Limb (tissue), 2 donors: ENCODE measurements around the gene SDR9C7.
A peak's percentile ranks its signal among the peaks of the same experiment; 100 is the strongest.
"Not testable (repeated sequence)": the region's sequence is repeated elsewhere in the genome, so short reads cannot be mapped to it uniquely, and the experiment has no call there.

Experiments
- DNase-seq, 2 donors: peaks; one replicate each; pipeline ENCODE4 v3.0.0-alpha.2; 2016; ENCODE audit errors: extremely low spot score in 2 of 2

Gene SDR9C7

DNA sequence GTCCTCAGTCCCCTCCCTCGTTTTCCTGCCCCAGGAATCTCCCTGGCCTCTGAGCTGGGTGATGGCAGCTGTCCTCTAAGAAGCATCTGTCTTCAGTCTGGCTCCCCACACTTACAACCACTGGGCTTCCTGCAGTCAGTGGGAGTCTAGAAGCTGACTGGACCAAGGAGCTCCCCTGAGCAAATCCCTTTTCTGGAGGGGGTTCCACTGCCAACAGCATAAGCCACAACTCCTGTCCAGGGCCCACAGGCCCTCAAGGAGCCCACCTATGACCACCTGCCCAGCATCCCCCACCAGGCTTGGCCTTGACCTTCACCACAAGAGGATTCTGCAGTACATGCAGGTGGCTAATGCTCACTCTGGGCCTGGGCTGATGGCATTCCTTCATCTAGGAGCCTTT, 19.1 kb upstream of the SDR9C7 start:
- DNase-seq: no peak

DNA sequence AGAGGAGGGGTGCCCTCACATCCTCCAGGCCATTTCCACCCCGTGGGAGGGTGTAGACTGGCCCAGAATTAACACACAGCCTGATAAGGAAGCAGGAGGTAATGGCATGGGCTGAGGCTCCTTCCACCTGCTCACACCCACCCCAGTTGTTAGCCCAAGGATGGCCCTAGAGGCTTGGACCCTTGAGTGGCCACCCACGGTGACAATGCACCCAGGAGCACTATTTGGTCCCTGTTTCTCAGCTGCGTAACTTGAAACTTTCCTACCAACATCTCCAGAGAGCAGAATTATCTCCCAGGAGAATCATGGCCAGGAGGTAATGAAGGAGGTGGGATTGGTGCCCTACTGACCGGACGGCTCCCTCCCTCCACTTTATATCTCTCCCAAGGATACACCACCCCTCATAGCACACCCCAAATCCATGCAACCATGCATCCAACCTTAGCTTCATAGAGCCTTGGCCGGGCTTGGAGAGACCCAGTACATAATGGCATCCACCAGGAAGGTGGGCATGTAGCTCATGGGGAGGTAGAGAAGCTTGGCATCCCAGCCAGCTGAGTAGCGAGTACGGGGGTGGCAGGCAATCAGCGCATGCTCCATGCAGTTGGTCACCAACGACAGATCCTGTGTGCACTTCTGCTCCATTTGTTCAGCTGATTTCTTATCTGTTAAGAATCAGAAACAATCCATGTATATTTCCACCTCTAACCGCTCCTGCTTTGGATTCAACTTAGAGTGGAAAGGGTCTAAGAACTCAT, 17.6 kb upstream of the SDR9C7 start:
- no peak for DNase-seq

GRCh38 chr12:56948881-56949280, 14.7 kb upstream of the SDR9C7 start:
- peak in 1 of 2 donors; percentile 1 for DNase-seq

- peak in 1 of 2 donors; percentile 15 for DNase-seq
These were observed 14.2 kb upstream of the SDR9C7 start for GRCh38 chr12:56948457-56948777.

DNA sequence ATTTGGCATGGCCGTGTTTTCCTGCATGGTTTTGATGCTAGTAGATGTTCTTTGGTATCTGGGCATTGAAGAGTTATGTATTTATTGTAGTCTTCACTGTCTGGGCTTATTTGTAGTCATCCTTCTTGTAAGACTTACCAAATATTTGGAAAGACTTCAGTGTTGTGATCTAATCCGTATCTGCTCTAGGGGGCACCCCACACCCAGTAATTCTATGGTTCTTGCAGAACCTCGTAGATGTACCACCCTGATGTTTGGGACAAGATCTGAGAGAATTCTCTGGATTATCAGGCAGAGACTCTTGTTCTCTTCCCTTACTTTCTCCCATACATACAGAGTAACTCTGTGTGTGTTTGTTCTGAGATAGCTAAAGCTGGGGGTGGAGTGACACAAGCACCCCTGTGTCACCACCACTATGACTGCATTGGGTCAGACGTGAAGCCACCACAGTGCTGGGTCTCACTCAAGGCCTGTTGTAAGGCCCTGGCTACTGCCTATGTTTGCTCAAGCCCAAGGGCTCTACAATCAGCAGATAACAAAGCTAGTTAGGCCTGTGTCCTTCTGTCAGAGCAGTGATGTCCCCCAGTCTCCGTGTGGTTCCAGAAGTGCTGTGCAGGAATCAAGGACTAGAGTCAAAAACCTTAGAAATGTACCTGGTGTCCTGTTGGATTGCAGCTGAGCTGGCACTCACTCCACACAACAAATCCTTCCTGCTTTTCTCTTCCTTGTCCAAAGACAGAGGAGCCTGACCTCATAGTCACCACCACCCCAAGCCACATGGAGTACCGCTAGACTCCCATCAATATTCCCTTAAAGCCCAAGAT, 13.6 kb upstream of the SDR9C7 start:
- DNase-seq: no peak

- no peak for DNase-seq
These were observed 9.7 kb upstream of the SDR9C7 start for GRCh38 chr12:56943878-56944277.

- DNase-seq: not testable (repeated sequence)
These were observed 9.2 kb upstream of the SDR9C7 start for GRCh38 chr12:56943374-56943773.

GRCh38 chr12:56941299-56942017, 7.2 kb upstream of the SDR9C7 start:
- DNase-seq: no peak

GRCh38 chr12:56940942-56941298, 6.7 kb upstream of the SDR9C7 start:
- DNase-seq: not testable (repeated sequence)

- no peak for DNase-seq
These were observed 1.5 kb upstream of the SDR9C7 start for GRCh38 chr12:56935752-56936151.

GRCh38 chr12:56935157-56935556, 949 bp upstream of the SDR9C7 start:
- DNase-seq: no peak

DNA sequence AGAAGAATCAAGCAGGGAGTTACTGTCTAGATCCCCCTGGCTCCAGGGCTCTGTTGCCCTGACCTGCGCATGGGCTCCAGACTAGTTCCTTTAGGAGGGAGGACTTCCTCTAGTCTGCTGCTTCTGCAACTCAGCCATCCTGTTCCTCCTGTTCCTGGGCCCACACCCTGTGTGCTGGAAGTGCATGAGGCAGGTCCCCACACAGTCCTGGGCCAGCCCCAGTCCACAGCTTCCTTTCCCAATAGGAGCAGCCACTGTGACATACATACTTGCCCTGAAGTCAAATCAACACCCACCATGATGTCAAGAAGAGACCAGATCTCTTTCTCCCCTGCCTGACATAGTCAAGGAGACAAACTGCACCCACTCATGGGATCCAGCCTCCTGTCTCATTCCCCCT, 1.3 kb downstream of the SDR9C7 start:
- DNase-seq: no peak

DNA sequence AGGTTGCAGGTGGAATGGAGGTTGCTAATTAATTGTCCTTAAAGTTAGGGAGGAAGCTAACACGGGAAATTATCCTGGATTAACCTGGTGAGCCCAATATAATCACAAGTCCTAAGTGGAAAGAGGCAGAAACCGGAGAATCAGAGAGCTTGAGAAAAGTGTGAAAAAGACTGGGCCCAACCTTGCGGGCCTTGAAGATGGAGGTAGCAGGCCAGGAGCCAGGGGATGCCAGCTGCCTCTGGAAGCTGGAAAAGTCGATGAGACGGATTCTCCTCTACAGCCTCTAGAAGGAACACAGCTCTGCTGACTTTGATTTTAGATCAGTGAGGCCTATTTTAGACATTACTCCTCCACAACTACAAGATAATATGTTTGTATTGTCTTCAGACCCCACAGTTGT, 2.1 kb downstream of the SDR9C7 start:
- DNase-seq: no peak

DNA sequence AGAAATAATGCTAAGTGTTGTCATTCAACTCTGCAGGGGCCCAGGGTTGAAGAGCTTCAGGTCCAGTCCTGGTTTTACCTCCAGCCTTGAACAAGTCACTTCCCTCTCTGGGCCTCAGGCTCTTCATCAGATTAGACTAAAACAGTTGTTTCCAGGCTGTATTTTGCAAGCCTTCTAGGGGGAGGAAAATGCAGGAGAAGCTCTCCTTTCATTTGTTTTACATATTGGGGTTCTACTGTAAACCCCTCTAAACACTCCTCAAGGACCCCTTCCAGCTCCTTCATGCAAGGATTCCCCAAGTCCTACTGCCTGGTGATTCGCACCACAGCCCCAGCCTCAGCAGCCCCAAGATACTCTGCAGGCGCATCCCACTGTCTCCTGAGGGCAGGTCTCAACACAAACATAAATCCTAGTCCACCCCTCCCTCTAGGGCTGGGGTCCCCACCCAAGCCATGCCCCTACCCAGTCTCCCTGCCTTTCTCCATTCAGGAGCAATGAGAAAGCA, 2.7 kb downstream of the SDR9C7 start:
- DNase-seq: peak in 1 of 2 donors; percentile 45

DNA sequence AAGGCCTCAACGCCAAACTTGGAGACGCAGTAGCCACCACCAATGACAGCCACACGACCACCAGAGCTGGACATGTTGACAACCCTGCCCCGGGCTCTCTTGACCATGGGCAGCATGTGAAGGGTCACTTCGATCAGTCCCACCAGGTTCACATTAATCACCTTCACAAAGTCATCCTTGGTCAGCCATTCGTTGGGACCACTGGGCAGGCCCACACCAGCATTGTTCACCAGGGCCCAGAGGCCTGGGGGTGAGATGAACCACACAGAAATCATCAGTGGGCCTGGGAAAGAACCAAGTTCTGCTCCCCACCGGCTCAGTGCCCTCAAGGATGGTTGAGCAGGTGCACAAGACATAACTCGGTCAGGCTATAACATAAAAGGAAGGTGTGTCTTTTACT, 4.0 kb downstream of the SDR9C7 start:
- DNase-seq: no peak

GRCh38 chr12:56929780-56930179, 4.4 kb downstream of the SDR9C7 start:
- DNase-seq: no peak

DNA sequence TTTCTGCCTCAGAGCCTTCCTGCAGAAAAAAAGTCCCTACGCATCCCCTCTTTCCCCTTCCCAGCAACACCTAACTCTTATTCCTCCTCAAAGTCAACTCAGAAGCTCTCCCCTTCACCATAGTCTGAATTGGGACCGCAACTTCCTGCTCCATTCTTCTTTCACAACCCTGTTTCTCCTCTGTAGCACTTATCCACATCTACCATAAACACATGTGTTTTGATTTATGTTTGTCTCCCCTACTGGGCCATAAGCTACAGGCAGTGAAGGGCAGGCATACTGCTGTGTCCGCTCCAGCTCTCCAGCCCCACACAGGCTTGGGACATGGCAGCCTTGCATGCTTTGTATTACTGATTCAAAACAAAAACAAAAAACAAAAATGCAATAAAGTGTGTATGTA, 5.9 kb downstream of the SDR9C7 start:
- no peak for DNase-seq

- DNase-seq: no peak
These were observed 6.9 kb downstream of the SDR9C7 start for GRCh38 chr12:56927281-56927680.

- no peak for DNase-seq
These were observed 12.2 kb downstream of the SDR9C7 start for GRCh38 chr12:56922031-56922430.

GRCh38 chr12:56921346-56921745, 12.9 kb downstream of the SDR9C7 start:
- DNase-seq: no peak

DNA sequence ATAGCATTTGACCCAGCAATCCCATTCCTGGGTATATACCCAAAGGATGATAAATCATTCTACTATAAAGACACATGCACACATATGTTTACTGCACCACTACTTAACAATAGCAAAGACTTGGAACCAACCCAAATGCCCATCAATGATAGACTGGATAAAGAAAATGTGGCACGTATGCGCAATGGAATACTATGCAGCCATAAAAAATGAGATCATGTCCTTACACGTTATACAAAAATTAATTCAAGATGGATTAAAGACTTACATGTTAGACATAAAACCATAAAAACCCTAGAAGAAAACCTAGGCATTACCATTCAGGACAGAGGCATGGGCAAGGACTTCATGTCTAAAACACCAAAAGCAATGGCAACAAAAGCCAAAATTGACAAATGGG, 16.1 kb downstream of the SDR9C7 start:
- not testable (repeated sequence) for DNase-seq

- DNase-seq: no peak
These were observed 17.2 kb downstream of the SDR9C7 start for GRCh38 chr12:56916996-56917333.
